H7 (cell line): ENCODE data around the gene WDR87. TPM values are rescaled to one million over a fixed set of nuclear protein-coding genes. Genes with fewer than 3 reads are reported as not detected.
A peak's percentile ranks its signal among the peaks of the same experiment; 100 is the strongest.
"Not testable (repeated sequence)": the region's sequence is repeated elsewhere in the genome, so short reads cannot be mapped to it uniquely, and the experiment has no call there.

Experiments
- DNase-seq: peaks from one replicate; pipeline ENCODE4 v3.0.0; 2012
- H3K27me3 ChIP-seq: 2 replicates; pipeline ENCODE4 v1.6.0; 2011; ENCODE audit warnings: mild to moderate bottlenecking, low read length; ENCODE audit not compliant: control insufficient read depth, insufficient read depth
- H3K36me3 ChIP-seq: replicated peaks from 2 replicates; pipeline ENCODE4 v1.5.1; 2011; ENCODE audit warnings: low read length; ENCODE audit not compliant: control insufficient read depth, insufficient read depth
- H3K4me3 ChIP-seq: 2 replicates; pipeline ENCODE4 v1.5.1; 2011; ENCODE audit warnings: low read depth, mild to moderate bottlenecking, control low read depth, low read length, moderate library complexity; ENCODE audit not compliant: insufficient read depth
- total RNA-seq: library from RNA; depleted of rRNA; stranded (reverse); fragments of >200 nt; shearing (Covaris generic); gene quantifications from 2 replicates; pipeline ENCODE4 v1.2.3, GENCODE V29; 2014

Gene WDR87
- total RNA-seq, 1 experiment from 2014 or later: not detected

DNA sequence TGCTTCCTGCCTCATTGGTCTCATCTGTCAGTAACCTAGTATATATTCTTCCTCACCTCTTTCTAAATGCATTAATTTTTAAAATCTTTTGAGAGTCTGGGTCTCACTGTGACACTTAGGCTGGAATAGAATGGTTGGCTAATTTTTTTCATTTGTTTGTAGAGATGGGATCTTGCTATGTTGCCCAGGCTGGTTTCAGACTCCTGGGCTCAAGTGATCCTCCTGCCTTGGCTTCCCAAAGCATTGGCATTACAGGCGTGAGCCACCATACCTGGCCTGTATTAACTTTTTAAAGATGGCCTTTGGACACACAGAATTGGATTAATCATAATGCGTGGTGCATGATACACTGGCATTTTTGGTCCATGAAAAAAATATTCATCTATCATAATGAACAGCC lies 30.5 kb upstream of the WDR87 start:
- no peak for DNase-seq
- Histone ChIP-seq H3K27me3 (no peaks in the 10 kb centered on the region), H3K36me3 (peaks cover 2% of the 10 kb centered on the region; the same call in 1 of the 2 replicates), H3K4me3 (no peak overlapping the region)

DNA sequence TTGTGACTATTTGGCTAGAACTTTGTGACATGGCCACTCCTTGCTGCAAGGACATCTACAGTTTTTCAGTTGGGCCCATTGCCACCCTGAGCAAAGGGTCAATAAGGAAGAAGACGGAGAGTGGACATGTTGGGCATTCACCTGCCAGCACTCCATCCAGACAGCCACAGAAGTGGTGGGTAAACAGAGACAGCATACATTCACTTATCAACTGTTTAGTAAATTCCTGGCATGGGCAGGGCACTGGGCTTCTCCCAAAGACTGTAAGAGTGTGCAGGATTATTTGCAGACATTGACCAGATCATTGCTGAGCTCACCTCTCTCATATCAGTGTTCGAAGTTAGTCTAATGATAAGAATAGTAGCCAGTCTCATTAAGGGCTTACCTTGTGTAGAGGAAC lies 29.8 kb upstream of the WDR87 start:
- no peak for DNase-seq
- Histone ChIP-seq H3K27me3 (no peaks in the 10 kb centered on the region), H3K36me3 (peaks cover 2% of the 10 kb centered on the region; the same call in 1 of the 2 replicates), H3K4me3 (no peak overlapping the region)

DNA sequence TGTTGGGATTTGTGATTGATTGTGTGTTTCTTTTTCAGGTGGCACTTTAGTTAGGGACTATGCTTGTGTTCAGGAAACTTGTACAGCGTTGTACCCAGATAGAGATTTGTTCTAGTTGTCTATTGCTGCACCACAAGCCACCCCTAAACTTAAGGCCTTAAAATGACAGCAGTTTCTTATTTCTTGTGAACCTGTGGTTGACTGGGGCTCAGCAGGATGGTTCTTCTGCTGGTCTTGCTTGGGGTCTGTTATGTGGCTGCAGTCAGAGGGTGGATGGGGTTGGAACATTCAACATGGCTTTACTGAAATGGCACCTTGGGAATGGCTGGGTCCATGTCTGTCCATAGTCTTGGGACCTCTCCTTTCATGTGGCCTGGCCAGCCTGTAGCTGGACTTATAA lies 28.9 kb upstream of the WDR87 start:
- Histone ChIP-seq H3K36me3 (peaks cover 2% of the 10 kb centered on the region; the same call in 1 of the 2 replicates), H3K4me3 (no peak overlapping the region), H3K27me3 (no peaks in the 10 kb centered on the region)
- no peak for DNase-seq

DNA sequence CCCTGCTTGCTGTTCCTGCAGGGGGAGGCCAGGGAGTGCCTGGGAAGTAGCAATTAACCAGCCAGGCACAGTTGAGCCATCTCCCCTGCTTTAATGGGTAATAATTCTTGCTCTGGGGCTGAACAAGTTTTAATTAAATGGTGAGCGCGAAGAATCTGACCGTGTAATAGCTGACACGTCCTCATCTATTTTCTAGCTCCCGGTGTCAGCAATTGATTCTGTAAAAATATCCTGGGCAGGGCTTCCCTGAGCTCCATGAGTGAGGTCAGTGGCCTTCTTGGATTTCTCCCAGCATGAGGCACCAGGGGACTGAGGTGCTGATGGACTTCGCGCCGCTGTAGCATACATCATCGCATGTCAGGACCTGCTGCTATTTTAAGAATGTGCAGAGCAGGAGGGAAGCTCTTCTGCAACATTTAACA lies 27.6 kb upstream of the WDR87 start:
- Histone ChIP-seq H3K27me3 (no peaks in the 10 kb centered on the region), H3K36me3 (peaks cover 2% of the 10 kb centered on the region; the same call in 1 of the 2 replicates), H3K4me3 (no peak overlapping the region)
- no peak for DNase-seq

DNA sequence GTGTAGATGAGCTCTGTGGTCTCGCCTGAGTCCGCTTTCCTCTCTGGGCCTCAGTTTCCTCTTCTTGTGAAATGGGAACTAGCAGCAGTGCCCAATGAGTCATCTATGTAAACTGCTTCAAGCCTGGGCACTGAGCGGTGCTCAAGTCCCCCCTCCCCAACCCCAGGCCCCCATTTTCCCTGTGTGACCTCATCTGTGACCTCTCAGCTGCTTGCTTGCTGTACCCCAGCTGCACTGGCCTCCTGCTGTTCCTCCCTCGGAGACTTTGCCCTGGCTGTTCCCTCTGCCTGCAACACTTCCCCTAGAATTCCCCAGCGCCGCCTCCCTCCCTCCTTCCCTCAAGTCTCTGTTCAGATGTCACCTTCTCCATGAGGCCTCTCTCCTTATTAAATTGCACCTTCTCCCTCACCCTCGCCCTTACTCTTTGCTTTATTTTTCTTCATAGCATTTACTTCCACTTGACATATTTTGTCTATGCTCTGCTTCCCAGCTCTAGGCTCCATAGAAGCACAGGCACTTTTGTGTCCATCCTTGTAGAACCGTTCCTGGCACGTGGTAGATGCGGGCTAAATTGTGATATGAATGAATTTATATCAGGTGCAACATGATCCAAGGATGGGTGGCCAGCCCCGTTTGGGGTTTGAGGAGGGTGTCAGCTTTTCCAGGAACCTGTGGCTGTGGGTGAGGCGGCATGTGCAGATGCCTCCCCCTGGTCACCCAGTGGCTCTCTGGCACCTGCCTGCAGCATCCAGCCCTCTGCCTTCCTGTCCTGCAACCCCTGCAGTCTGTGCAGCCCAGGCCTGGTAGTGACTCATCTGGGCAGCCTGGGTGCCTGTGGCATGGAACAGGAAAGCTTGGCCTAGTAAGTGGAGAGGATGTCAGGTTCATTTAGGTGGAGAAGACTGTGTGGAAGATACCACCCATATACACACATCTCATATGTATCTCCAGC lies 26.9 kb upstream of the WDR87 start:
- Histone ChIP-seq H3K36me3 (peaks cover 2% of the 10 kb centered on the region; the same call in 1 of the 2 replicates), H3K27me3 (no peaks in the 10 kb centered on the region), H3K4me3 (peak overlapping the region; percentile 14; the same call in 1 of the 2 replicates)
- peak; percentile 59 for DNase-seq

DNA sequence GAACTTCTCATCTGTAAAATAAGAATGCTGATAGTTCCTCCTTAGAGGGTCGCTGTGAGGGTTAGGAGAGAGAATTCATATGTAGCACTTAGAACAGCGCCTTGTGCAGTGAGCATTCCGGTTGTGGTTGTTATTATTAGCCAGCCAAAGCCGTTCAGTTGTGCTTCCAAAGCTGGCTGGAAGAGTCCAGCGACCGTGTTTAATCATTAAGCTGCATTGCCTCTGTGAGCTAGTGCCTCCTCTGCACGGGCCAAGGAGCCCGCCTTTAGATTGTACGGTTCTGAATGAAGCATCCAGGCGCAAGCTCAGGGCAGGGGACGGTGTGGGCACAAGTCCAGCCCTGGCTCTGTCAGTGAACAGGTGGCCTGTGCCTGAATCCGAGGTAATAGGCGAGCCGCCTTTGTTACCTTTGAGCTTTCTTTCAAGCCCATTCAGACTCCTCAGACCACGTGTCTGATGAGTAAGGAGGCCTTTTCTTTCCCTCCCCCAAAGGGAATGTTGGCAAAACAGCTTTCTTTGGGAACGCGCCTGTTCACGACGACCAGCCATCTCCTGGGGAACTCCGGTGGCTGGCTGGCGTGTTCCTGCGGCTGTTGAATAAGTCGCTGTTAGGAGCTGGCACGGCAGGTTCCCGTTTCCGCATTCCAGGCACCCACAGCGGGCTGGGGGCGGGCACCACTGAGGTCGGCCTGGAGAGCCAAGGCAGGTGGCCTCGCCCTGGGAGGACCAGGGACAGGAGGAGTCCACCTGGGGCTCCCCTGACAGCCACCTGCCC lies 25.7 kb upstream of the WDR87 start:
- peak; percentile 83 for DNase-seq
- peaks cover 2% of the 10 kb centered on the region; the same call in 1 of the 2 replicates for H3K36me3 ChIP-seq
- no peaks in the 10 kb centered on the region for H3K27me3 ChIP-seq
- H3K4me3 ChIP-seq: peak overlapping the region; percentile 14

DNA sequence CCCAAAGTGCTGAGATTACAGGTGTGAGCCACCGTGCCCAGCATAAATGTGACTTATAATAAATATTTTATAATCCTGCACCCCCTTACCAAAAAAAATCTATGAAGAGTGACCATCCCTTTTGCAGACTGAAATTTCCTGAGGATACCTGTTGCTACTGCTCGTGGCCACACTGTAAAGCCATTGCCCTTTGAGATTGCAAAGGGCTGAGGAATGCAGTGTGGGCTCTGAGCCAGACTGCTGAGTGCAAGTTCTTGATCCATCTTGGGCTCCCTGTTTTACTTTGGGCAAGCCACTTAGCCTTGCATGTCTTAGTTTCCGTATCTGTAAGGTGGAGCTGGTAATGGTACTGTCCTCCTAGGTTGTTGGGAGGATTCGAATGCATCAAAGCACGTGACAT lies 24.0 kb upstream of the WDR87 start:
- peaks cover 1% of the 10 kb centered on the region; the same call in 1 of the 2 replicates for H3K36me3 ChIP-seq
- no peak overlapping the region for H3K4me3 ChIP-seq
- DNase-seq: no peak
- H3K27me3 ChIP-seq: no peaks in the 10 kb centered on the region

DNA sequence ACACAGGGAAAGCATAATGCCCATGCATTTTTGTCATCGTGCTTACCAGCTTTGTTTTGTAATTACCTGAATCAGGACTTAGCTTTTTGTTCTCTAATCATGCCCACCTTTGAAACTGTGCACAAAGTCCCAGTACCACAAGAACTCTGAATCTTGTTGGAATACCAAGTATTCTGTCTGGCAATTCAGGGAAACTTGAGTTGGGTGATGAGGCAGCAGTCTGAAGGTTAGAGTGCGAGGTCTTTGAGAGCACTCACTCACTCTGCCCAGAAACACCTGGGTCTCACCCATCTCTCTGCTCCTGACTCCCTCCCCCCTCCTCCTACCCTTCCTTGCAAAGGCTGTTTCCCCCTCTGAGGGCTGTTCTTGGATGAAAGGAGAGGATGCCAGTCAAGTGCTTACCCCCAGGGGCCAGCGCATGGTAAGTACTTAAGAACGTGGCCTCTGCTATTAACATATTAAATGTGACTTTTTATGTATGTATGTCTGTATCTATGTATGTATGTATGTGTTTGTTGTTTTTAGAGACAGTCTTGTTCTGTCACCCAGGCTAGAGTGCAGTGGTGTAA lies 23.0 kb upstream of the WDR87 start:
- H3K36me3 ChIP-seq: no peaks in the 10 kb centered on the region
- no peak overlapping the region for H3K4me3 ChIP-seq
- no peaks in the 10 kb centered on the region for H3K27me3 ChIP-seq
- DNase-seq: peak; percentile 81

DNA sequence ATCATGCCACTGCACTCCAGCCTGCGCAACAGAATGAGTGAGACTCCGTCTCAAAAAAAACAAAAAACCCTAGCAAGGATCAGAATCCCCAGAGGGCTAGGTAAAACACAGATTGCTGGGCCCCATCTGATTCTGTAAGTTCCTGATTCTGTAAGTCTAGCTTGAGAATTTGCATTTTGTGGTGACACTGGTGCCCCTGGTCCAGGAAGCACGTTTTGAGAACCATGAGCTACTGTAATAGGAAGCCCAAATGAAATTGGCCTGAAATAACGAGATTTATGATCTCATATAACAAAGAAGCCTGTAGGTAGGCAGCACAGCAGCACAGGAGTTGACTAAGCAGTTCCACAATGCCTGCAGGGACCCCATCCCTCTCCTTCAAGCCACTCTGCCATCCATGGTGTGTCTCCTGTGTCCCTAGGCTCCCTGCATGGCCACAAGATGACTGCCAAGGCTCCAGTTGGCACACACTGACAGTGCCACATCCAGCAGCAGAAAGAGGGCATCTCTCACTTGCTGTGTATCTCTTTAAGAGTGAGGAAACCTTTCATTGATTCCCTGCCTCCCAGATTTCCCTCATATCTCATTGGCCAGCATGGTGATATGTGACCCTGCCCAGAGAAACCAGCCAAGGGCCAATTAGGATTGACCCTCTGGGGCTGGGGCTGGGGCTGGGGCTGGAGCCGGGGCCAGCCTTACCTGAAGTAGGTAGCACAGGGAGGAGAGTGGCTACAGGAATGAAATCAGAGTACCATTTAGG lies 22.3 kb upstream of the WDR87 start:
- Histone ChIP-seq H3K4me3 (no peak overlapping the region), H3K36me3 (no peaks in the 10 kb centered on the region), H3K27me3 (no peaks in the 10 kb centered on the region)
- peak; percentile 80 for DNase-seq

DNA sequence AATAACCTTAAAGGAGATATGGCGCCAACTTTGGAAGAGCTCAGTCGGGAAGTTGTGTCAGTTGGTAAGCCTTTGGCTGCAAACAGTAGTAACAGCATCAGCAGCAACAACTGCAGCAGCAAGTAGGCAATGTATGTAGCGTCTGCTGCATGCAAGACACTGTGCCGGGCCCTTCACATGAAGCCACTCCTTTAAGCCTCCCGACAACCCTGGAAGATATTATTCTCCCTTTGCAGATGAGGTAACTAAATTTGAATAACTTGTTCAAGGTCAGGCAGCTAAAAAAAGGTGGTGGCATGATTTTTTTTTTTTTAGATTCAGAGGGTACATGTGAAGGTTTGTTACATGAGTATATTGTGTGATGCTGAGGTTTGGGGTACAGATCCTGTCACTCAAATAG lies 20.3 kb upstream of the WDR87 start:
- H3K27me3 ChIP-seq: no peaks in the 10 kb centered on the region
- H3K4me3 ChIP-seq: no peak overlapping the region
- DNase-seq: no peak
- no peaks in the 10 kb centered on the region for H3K36me3 ChIP-seq

DNA sequence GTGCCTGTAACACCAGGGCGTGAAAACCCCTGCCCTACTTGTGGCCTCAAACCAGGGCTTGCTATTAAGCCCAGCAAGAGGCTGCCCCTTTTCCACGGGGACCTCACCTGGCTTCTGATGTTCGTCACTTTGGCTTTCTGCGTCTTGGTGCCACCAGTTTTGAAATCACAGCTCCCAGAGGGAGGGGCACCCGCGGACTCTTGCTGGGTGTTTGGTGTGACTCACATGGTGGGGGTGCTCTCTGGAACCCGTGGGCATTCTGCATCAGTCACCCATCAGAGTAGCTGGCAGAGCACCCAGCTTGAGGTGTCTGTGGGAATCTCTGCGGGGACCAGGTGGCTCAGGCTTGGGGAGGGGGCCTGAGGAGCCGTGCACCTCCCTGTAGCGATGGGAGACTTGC lies 19.9 kb upstream of the WDR87 start:
- Histone ChIP-seq H3K36me3 (no peaks in the 10 kb centered on the region), H3K27me3 (no peaks in the 10 kb centered on the region), H3K4me3 (no peak overlapping the region)
- no peak for DNase-seq

DNA sequence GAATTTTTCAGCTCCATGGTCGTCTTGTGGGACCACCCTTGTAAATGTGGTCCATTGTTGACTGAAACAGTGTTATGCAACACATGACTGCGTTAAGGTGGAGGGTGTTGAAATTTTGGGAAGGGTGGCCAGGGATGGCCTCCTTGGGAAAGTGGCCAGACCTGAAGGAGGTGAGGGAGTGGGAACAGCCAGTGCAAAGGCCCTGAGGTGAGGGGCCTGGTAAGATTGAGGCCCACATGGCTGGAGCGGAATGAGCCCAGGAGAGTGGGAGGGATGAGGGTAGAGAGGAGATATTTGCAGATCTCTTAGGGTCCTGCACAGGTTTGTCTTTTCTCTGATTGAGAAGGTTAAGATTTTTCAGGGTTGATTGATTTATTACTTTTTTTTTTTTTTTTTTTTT lies 18.8 kb upstream of the WDR87 start:
- DNase-seq: no peak
- H3K4me3 ChIP-seq: no peak overlapping the region
- no peaks in the 10 kb centered on the region for H3K27me3 ChIP-seq
- H3K36me3 ChIP-seq: no peaks in the 10 kb centered on the region

DNA sequence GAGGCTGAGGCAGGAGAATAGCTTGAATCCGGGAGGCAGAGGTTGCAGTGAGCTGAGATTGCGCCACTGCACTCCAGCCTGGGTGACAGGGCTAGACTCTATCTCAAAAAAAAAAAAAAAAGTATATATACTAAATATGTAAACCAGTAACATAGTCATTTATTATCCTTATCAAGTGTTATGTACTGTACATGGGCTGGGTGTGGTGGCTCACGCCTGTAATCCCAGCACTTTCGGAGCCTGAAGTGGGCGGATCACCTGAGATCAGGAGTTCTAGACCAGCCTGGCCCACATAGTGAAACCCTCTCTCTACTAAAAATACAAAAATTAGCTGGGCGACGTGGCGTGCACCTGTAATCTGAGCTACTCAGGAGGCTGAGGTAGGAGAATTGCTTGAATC lies 18.2 kb upstream of the WDR87 start:
- not testable (repeated sequence) for H3K36me3 ChIP-seq, DNase-seq, H3K27me3 ChIP-seq, H3K4me3 ChIP-seq
